ELF-1 (cell line): ENCODE data around the gene PPP2R5E.

ENCODE experiments used
- DNase-seq: peaks from one replicate; pipeline ENCODE4 v3.0.0-alpha.2; 2016; ENCODE audit warnings: low read depth, low spot score

The PPP2R5E gene

DNA sequence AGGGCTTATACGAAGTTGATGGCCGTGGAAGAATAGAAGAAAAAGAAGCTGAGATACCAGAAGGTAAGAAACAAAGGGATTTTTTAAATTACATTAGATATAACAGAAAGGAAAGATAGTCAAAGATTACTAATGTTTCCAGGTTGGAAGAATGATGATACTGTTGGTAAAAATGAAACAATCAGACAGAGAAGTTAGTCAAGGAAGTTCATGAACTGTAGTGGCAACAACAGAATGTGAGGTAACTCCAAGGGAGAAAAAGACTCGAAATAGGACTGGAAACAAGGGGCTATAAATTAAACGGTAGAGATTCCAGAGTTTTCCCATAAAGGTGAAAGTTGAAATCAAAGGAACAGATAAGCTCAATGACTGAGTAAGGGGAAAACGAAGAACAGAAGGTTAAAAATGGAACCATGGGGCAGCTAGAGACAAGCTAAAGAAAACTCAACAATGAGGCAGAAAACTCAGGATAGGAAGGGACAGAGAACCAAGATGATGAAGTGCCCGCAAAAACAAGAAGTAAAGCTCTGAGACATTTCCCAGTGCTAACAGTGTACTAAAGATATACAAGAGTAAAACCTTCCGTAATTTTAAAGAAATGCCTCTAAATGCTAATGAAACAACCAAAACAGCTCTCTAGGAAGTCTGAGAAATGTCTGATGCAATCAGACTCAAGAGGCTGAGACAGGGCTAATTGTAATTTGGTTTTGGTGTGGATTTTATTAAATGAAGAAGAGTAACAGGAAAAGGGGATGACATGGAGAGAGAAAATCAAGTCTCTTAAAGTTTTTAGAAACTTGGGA, 70.0 kb downstream of the PPP2R5E start:
- no peak for DNase-seq

- no peak for DNase-seq
Observed at GRCh38 chr14:63470962-63471793, 72.0 kb downstream of the PPP2R5E start.

DNA sequence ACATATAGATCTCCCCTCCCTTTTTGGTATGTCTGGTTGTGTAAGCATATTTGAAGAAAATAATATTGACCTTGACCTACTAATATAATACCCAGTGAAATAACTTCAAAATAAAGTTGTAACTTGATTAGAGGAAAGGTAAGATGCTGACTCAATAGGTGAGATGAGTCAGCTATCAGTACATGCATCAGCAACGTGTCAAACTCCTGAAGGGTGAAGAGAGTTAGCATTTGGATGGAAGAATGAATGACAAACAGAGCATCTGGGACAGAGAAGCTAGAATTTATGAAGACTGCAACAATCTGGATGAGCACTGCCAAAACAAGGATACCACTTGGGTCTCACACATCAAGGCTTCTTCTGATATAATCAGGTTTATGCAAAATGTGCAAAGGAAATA, 74.9 kb downstream of the PPP2R5E start:
- DNase-seq = no peak

DNA sequence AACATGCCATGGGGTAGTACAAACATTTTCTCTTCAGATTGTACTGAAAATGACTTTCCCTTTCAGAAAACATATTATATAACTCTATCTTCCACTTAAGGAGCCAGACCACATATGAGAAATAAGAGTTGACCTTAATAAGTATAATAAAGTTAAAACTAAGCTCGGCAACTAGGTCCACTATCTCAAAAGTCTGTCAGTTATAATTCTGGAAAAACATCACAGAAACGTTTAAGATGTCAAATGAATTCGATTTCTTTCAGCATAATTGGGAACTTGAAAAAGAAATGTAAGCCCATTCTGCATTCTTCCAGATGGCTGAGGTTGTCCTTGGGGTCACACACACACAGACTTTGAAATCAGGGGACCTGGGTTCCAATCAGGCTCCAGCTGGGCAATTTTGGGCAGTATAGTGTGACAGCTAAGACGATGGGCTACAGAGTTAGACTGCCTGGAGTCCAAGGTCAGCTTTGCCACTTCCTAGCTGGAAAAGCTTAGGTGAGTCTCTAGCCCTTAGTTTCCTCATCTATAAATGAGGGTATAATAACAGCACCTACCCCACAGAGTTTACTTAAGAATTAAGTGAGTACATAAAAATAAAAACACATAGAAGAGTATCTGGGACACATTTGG, 75.6 kb downstream of the PPP2R5E start:
- DNase-seq = no peak

DNA sequence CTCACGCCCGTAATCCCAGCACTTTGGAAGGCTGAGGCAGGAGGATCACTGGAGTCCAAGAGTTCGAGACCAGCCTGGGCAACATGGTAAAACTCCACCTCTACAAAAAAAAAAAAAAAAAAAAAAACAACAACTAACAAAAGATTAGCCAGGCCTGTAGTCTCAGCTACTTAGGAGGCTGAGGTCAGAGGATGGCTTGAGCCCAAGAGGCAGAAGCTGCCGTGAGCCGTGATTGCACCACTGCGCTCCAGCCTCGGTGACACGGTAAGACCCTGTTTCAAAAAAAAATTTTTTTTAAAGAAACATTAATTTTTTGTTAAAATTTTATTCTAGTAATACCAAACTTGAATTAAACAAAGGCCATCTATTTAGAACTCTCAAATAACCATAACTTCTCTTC, 77.8 kb downstream of the PPP2R5E start:
- no peak for DNase-seq

- DNase-seq = no peak
Observed at GRCh38 chr14:63460680-63461369, 82.4 kb downstream of the PPP2R5E start.

- no peak for DNase-seq
Observed at GRCh38 chr14:63459738-63460137, 83.4 kb downstream of the PPP2R5E start.

DNA sequence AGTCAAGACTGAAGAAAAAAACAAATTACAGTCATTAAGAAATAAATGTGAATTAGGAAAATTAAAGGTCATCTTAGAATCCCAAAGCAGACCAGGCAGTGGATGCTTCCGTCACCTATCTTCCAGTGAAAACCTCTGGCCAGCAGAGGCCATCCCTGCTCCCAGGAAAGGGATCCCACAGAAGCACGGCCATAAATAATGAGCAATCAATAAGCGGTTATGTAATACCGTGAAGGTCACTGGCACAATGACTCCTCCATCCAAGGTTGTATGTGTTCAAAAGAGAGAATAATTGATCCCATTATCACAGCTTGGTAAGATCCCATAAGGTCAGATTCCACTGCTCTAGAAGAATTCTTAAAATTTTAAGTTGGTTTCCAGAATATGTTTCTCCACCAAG, 85.7 kb downstream of the PPP2R5E start:
- no peak for DNase-seq

DNA sequence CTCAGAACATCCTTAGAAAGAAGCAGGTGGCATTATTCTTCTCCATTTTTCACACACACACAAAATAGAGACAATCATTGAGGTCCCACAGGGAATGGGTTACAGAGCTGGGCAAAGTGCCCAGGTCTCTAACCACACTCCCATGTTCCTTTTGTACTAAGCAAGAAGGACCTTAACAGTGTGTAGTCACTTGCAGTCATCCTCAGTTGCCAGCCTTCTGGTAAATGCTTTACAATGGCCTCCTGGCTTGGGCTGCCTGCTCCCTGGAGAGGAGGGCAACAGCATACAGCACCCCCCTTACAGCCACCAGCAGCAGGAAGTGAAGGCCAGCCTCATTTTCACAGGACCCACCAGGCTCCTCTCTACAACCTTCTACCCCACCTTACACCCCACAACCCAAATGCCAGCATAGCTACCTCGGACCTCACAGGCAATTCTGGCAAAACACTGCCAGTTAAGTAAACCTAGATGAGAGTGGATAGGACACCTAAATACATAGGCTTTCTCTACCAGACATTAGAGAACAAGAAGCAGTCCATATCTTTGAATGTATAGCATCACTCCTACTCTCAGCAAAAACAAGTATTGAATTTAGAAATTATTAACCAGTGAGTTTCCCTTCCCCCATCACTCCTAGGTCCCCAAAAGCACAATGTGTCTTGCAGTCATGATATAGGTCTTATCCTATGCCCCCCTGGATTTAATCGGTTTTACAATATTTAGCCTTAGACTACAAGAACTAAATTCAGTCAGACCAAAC, 88.1 kb downstream of the PPP2R5E start:
- DNase-seq = no peak

- no peak for DNase-seq
Observed at GRCh38 chr14:63454436-63454835, 88.7 kb downstream of the PPP2R5E start.

GRCh38 chr14:63453443-63453936, 89.7 kb downstream of the PPP2R5E start:
- no peak for DNase-seq

DNA sequence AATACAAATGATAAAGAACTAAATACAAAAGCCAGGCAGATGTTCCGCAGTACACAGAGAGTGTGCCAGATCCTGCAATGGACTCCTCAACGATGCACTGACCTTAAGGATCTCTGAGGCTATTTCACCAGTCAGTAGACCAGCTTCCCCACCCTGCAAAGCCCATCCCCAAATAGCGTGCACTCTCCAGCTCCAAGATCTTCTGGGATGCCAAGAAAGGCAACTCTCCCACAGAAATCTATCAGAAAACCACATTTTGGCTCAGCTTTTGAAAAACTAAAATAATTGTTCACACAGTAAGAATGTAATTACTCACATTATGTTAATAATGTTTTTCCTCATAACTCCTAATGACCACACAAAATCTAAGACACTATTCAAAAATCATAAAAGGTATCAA, 90.4 kb downstream of the PPP2R5E start:
- no peak for DNase-seq

- no peak for DNase-seq
Observed at GRCh38 chr14:63448841-63449240, 94.3 kb downstream of the PPP2R5E start.

DNA sequence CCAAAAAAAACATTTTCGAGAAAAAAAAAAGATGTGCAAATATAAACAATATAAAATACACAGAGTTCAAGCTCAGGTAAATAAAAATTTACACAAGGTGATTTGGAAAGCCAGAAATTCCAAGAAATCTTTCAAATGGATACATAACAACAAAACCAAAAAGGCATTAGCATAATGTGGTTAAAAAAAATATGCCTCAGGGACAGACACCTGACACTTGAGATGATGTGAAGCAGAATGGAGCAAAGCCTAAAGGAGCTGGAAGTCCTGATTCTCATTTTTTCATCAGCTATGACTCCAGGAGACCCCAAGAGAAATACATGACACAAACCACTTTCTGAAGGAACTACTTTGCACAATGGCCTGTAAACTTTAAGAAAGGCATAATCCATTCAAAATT, 98.6 kb downstream of the PPP2R5E start:
- DNase-seq = no peak

DNA sequence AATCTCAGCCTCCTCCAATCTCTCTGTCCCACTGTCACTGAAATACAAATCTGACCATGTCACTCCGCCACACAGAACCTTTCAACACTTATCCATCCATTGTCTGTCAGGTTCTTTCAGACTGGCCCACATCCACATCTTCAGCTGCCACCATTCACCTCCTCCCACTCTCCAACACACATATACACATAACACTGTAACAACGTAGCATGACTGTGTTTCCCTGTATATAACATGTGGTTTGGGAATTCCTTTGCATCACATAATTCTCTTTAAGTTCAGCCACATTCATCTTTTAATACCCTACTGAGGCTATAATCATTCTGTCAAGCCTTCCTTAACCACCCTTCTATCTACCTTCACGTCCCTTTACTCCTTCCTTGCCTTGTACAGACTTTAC, 99.2 kb downstream of the PPP2R5E start:
- no peak for DNase-seq

DNA sequence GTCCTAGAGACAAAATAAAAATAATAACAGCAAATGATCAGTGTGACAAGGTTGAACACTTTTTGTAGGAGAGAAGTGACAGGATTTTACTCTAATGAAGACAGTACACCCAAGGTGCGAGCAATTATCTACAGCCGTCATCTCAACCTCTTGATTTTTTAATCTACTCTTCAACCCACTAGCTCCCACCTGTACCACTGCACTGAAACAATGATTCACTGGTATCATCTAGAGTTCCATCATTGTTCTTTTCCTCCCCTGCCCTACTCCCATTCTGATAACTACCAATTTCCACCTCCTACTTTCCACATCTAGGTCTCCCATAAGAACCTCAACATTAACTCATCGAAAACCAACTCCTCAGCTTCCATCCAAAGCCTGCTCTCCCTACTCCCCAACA, 99.8 kb downstream of the PPP2R5E start:
- no peak for DNase-seq

DNA sequence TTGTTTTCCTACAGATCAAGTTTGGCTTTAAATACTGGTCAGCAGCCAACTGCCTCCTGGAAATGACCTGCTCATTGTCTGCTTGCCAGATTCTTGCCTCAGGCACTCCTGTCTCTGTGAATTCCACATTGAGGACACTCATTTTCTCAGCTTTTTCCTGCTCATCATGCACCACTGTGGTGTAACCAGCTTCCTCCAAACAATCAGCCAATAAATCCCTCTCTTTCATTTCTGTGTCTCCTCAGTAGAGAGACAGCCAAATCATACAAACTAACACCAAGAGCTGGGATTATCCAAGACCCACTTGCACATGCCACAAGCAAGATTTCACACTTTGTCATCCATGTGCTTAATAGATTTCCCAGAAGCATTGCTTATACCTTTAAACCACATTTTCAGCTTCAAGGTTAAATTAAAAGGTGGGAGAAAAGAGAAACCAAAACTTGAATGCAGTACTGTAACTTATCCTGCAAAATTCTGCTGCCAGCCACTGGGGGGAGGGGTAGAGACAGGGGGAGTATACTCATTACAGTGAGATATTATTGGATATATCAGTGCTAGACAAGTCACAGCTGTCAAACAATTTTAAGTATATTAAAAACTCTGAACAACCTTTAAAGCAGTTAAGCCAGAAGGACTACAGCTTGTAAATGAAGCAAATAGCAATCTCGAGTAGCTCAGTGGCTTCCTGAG, 105.0 kb downstream of the PPP2R5E start:
- peak; percentile 81 for DNase-seq

DNA sequence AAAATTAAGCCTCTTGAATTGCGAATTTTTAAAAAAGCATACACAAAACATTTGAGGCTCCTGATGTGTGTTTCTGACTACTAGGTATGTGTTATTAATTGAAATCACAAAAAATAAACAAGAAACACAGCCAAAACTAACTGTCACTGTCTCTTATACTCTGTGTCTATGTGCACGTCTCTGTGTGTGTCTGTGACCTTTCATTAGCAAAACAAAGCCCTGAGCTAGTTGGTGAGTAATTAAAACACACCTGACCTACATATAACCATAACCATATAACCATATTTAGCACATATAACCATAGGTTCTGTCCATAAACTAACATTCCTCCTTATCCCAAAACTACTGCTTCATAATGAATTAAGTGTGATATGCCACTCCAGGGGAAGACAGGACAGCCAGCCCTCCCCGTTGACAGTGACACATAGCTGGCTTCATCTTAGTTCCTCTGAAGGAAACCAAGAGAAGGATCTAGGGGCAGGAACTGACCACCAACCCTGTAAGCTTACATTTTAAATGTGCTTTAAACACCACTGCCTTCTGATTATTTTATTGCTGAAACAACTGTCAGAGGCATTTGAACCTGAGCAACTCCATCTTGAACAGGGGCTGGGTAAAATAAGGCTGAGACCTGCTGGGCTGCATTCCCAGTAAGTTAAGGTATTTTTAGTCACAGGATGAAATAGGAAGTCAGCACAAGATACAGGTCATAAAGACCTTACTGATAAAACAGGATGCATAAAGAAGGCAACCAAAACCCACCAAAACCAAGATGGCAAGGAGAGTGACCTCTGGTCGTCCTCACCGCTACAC, 106.7 kb downstream of the PPP2R5E start:
- no peak for DNase-seq

DNA sequence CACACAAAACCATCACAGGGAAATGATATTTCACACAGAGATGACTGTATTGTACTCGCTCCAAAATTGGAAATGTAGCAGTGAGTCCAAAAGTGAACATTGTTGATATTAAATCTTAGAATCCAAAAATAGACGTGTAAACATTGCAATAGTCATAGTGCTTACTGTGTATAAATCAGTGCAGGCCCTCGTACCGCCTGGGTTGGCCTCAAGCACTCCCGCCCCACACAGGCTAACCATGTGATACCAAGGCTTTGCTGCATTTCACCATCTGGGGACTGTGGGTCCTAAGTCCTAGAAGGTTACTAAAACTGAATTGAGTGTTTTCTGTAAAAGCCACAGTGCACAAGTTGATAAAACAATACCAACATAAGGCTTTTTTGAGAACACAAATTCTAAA, 107.3 kb downstream of the PPP2R5E start:
- DNase-seq = no peak

GRCh38 chr14:63435204-63435603, 108.0 kb downstream of the PPP2R5E start:
- DNase-seq = no peak
